Nephron progenitor cell (in vitro differentiated cells): ENCODE results near the gene TXNDC15.
A peak's percentile ranks its signal among the peaks of the same experiment; 100 is the strongest.

ENCODE experiments used
- DNase-seq: peaks from one replicate; pipeline ENCODE4 v3.0.0; 2021
- H3K27ac Mint-ChIP-seq: 2 replicates; pipeline ENCODE4 v1.8.0; 2021; ENCODE audit warnings: mild to moderate bottlenecking, moderate library complexity, mixed read lengths
- H3K27me3 Mint-ChIP-seq: 2 replicates; pipeline ENCODE4 v1.8.0; 2021; ENCODE audit warnings: mild to moderate bottlenecking, low read depth, mixed read lengths; ENCODE audit not compliant: poor library complexity
- H3K36me3 Mint-ChIP-seq: 2 replicates; pipeline ENCODE4 v1.8.0; 2021; ENCODE audit warnings: low read depth, mixed read lengths
- H3K4me1 Mint-ChIP-seq: 2 replicates; pipeline ENCODE4 v1.8.0; 2021; ENCODE audit warnings: mixed read lengths
- H3K4me3 Mint-ChIP-seq: 2 replicates; pipeline ENCODE4 v1.8.0; 2021; ENCODE audit warnings: mild to moderate bottlenecking, moderate library complexity, mixed read lengths
- H3K9me3 Mint-ChIP-seq: 2 replicates; pipeline ENCODE4 v1.8.0; 2021; ENCODE audit warnings: mild to moderate bottlenecking, moderate library complexity, mixed read lengths
- TF ChIP-seq, protein P1 (sequence below): fragments of 200-600 bp; sonication (generic); IDR thresholded peaks from 2 replicates; pipeline ENCODE4 v1.5.0; 2021; ENCODE audit warnings: antibody characterized with exemption

The TXNDC15 gene

DNA sequence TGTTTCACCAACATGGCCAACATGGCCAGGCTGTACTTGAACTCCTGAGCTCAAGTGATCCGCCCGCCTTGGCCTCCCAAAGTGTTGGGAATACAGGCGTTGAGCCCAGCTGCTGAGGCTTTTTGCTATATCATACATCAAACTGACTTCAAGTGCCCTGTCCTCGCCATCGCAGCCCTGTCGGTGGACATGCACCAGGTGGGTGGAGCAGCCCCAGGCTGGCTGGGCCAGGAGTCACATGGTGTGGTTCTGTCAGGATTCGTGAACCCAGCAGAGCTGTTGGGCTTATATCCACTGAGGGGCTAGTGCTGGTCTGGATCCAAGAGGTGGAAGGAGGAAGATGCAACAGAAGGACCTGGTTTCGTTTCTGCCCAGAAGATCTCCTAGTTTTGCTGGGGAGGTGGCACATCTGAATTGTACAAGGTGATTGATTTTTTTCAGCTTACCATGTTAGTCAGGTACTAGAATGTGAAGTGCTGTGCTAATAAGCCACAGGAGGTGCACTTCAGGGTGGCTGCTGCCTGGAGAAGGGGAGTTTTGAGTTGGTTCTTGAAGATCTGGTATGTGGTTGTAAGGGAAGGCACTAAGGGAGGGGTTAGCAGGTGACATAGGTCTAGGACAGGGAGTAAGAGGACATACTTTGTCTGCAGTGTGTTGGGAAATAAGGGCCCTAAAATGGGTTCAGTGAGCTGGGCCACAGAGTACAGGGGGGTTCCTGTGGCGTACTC is 46.8 kb downstream of the TXNDC15 start:
- Mint-ChIP-seq H3K9me3 (no peaks in the 10 kb centered on the region), H3K27ac (peak overlapping the region; percentile 36), H3K4me1 (no peaks in the 10 kb centered on the region), H3K27me3 (no peaks in the 10 kb centered on the region), H3K4me3 (no peak overlapping the region), H3K36me3 (peaks cover 19% of the 10 kb centered on the region)
- no peak for DNase-seq
- TF ChIP-seq, protein P1, sequence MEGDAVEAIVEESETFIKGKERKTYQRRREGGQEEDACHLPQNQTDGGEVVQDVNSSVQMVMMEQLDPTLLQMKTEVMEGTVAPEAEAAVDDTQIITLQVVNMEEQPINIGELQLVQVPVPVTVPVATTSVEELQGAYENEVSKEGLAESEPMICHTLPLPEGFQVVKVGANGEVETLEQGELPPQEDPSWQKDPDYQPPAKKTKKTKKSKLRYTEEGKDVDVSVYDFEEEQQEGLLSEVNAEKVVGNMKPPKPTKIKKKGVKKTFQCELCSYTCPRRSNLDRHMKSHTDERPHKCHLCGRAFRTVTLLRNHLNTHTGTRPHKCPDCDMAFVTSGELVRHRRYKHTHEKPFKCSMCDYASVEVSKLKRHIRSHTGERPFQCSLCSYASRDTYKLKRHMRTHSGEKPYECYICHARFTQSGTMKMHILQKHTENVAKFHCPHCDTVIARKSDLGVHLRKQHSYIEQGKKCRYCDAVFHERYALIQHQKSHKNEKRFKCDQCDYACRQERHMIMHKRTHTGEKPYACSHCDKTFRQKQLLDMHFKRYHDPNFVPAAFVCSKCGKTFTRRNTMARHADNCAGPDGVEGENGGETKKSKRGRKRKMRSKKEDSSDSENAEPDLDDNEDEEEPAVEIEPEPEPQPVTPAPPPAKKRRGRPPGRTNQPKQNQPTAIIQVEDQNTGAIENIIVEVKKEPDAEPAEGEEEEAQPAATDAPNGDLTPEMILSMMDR, result no peak

DNA sequence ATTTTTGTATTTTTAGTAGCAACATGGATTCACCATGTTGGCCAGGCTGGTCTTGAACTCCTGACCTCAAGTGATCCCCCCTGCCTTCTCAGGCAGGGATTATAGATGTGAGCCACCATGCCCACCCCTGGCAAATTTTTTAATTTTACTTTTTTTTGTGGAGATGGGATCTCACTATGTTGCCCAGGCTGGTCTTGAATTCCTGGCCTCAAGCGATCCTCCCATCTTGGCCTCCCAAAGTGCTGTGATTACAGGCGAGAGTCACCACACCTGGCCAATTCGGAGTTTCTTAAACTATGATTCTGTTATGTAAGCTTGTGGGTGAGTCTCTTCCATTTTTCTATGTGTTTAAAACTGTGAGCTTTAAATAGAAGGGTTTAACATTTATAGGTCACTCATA is 58.3 kb downstream of the TXNDC15 start:
- Mint-ChIP-seq H3K4me3 (no peak overlapping the region), H3K4me1 (no peaks in the 10 kb centered on the region), H3K36me3 (peaks cover 11% of the 10 kb centered on the region), H3K9me3 (no peaks in the 10 kb centered on the region), H3K27me3 (no peaks in the 10 kb centered on the region), H3K27ac (no peak overlapping the region)
- DNase-seq, result no peak
- TF ChIP-seq, protein P1, result no peak

DNA sequence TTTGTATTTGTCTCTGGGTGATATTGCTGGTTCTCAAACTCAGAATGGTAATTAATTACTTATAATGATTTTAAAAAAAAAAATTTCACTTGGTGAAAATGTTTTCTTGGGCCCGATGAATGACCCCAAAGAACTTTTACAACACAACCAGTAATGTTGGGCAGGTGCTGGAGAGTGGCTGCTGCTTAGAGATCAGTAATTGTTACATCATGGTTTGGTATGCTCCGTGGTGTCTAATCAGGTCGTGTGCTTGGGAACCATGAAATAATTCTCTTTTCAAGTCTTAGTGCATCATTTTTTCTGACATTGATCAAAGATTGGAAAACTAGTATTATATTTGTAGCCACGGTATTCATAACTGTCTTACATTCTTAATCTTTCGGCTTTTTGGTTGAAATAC is 60.0 kb downstream of the TXNDC15 start:
- H3K4me3 Mint-ChIP-seq, result no peak overlapping the region
- no peak overlapping the region for H3K27ac Mint-ChIP-seq
- H3K27me3 Mint-ChIP-seq, result no peaks in the 10 kb centered on the region
- H3K36me3 Mint-ChIP-seq, result peaks cover 6% of the 10 kb centered on the region
- TF ChIP-seq, protein P1, result no peak
- DNase-seq, result no peak
- no peaks in the 10 kb centered on the region for H3K9me3 Mint-ChIP-seq
- H3K4me1 Mint-ChIP-seq, result peaks cover 6% of the 10 kb centered on the region

DNA sequence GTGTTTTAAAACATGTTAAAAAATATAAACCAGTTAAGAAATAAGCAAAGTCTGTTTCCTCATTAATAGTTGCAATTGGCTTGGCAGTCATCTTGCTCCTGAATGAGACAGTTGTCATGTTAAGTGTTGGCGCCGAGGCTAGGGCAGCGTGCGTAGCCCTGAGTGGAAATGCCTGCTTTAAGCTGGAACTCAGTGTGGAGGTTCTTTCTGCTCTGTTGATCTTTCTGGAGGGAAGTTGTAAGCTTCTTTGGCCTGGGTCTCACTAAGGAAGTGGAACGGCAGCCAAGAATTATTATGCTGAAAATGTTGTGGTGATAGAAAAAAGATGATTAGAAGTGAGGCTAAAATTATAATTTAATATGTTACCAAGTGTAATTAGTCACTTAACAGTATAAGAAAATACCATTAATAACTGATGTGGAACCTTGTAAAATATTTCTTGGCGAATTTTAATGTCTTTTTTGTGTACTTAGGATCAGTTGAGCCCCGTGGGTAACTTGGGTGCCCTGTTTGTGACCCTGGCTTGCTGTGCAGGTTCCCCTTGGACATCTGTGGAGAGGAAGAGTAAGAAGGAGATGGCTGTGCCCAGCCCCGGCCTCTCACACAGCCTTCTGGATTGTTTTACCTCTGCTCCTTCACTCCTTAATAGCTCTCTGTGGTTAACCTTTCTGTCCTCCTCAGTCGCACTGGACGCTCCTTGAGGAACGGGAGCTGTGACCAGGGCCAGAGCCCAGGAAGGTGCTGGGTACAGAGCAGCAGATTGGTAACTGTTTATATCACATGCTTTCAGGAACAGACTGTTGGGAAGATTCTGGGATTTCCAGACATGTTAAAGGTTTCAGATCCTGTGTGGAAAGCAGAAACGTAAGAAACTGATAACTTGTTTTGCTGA is 61.8 kb downstream of the TXNDC15 start:
- TF ChIP-seq, protein P1, result no peak
- no peaks in the 10 kb centered on the region for H3K27me3 Mint-ChIP-seq
- H3K4me3 Mint-ChIP-seq, result no peak overlapping the region
- no peaks in the 10 kb centered on the region for H3K9me3 Mint-ChIP-seq
- peaks cover 6% of the 10 kb centered on the region for H3K36me3 Mint-ChIP-seq
- peak overlapping the region; percentile 96 for H3K27ac Mint-ChIP-seq
- no peak for DNase-seq
- peaks cover 6% of the 10 kb centered on the region for H3K4me1 Mint-ChIP-seq

DNA sequence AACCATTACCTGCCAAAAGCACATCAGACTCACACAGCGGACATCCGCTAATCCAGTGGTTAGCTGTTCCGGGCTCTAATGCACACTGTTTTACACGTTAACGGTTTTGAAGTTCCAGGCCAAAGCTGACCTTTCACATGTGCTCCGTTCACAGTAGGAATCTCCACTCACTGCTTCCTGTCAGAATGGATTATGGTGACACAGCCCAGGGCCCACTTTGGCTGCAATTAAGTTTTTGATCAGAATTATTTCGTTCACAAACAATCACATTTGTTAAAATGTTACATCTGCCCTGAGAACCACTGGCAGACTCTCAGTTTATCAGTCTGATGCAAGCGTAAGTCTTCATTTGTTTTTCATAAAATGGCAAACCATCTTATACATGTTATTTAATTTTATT is 63.4 kb downstream of the TXNDC15 start:
- H3K27me3 Mint-ChIP-seq, result no peaks in the 10 kb centered on the region
- TF ChIP-seq, protein P1, result no peak
- H3K9me3 Mint-ChIP-seq, result no peaks in the 10 kb centered on the region
- DNase-seq, result no peak
- peaks cover 6% of the 10 kb centered on the region for H3K36me3 Mint-ChIP-seq
- H3K4me3 Mint-ChIP-seq, result no peak overlapping the region
- H3K27ac Mint-ChIP-seq, result no peak overlapping the region
- peaks cover 6% of the 10 kb centered on the region for H3K4me1 Mint-ChIP-seq
